ENCODE measurements around the gene ZNF892. TPM values are rescaled to one million over a fixed set of nuclear protein-coding genes. Genes with fewer than 3 reads are reported as not detected.

ZNF892 gene
- total RNA-seq (ENCODE audit: low replicate concordance): 4.9 and 7.3 TPM in 2 replicates

GRCh38 chr2:95207111-95207961, at the start of gene ZNF892:
Gene ZNF892 (plus strand): TSS chr2:95207521. CDS start chr2:95207816, 295 bp downstream.
- peak; percentile 82 for DNase-seq (ENCODE audit: low read depth)
- TF ChIP-seq CTCF (IDR thresholded peaks at IDR 0.05; ENCODE audit: insufficient read depth, low read length): peak; percentile 34

GRCh38 chr2:95158441-95158840, 48.9 kb upstream of the ZNF892 start:
- no peak for TF ChIP-seq CTCF (IDR thresholded peaks at IDR 0.05; ENCODE audit: insufficient read depth, low read length)
- peak overlapping the region; percentile 82 for H3K4me3 ChIP-seq (ENCODE audit: low read depth, low read length)
- no peak for DNase-seq (ENCODE audit: low read depth)

More at GRCh38 chr2:95207111-95207961, at the start of gene ZNF892:
- peak within 1 kb of the TSS; percentile 78 for H3K4me3 ChIP-seq (ENCODE audit: low read depth, low read length)

- DNase-seq (ENCODE audit: low read depth): peak; percentile 40
Measured at GRCh38 chr2:95158891-95159619, 48.3 kb upstream of the ZNF892 start.

GRCh38 chr2:95159690-95160449, 47.5 kb upstream of the ZNF892 start, which contains the start of gene ZNF514:
Gene ZNF514 (minus strand): TSS chr2:95159848. CDS start chr2:95153253, 6,595 bp downstream.
- DNase-seq (ENCODE audit: low read depth): peak; percentile 57
- peak within 1 kb of the TSS; percentile 82 for H3K4me3 ChIP-seq (ENCODE audit: low read depth, low read length)
- no peak for TF ChIP-seq CTCF (IDR thresholded peaks at IDR 0.05; ENCODE audit: insufficient read depth, low read length)

More at GRCh38 chr2:95158891-95159619, 48.3 kb upstream of the ZNF892 start:
- peak overlapping the region; percentile 82 for H3K4me3 ChIP-seq (ENCODE audit: low read depth, low read length)
- no peak for TF ChIP-seq CTCF (IDR thresholded peaks at IDR 0.05; ENCODE audit: insufficient read depth, low read length)

- TF ChIP-seq CTCF (IDR thresholded peaks at IDR 0.05; ENCODE audit: insufficient read depth, low read length): no peak
- no peak for DNase-seq (ENCODE audit: low read depth)
Measured at GRCh38 chr2:95165030-95165370, 42.3 kb upstream of the ZNF892 start.

GRCh38 chr2:95165371-95166064, 41.8 kb upstream of the ZNF892 start, which contains the start of gene ZNF2:
Gene ZNF2 (plus strand): TSS chr2:95165809. CDS start chr2:95176227, 10,418 bp downstream.
- DNase-seq (ENCODE audit: low read depth): peak; percentile 98
- TF ChIP-seq CTCF (IDR thresholded peaks at IDR 0.05; ENCODE audit: insufficient read depth, low read length): no peak
- H3K4me3 ChIP-seq (ENCODE audit: low read depth, low read length): peak within 1 kb of the TSS; percentile 100

More at GRCh38 chr2:95165030-95165370, 42.3 kb upstream of the ZNF892 start:
- H3K4me3 ChIP-seq (ENCODE audit: low read depth, low read length): peak overlapping the region; percentile 100
